ENCODE data around the gene TBXAS1. TPM values are rescaled to one million over a fixed set of nuclear protein-coding genes. Genes with fewer than 3 reads are reported as not detected.
A peak's percentile ranks its signal among the peaks of the same experiment; 100 is the strongest.

TBXAS1 gene
- total and polyA plus RNA-seq, 2 donors (not counting 3 experiments of a cell fraction or from before 2014, with no cell fraction given) = 2.1 to 4.3 TPM

DNA sequence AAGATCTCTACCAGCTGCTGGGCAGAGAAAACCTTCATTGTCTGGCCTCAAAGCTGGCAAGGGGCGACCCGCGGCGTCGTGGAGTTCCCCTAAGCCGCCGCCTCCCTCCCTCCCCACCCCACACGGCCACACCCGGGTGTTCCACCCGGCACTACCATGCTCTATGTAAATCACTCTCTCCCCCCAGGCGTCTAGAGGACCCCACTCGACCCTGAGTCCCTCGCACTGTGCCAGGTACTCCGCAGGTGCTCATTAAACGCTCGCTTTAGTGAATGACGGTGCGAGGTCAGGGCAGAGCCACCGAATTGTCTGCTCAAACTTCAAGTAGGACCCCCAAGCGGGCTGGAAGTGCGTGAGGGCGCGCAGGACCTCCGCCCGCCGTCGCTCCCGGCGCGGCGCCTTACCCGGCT lies 233.1 kb downstream of the TBXAS1 start:
- Histone ChIP-seq H3K9me1 (replicated peaks; ENCODE audit: control insufficient read depth, extremely low read depth, insufficient read depth, low read length) (no peaks in the 10 kb centered on the region), H3K36me3 (ENCODE audit: control insufficient read depth in 2 of 2, extremely low read depth in 1 of 2, insufficient read depth in 2 of 2, low read length in 2 of 2) (peaks cover 0 to 4% of the 10 kb centered on the region in 2 experiments), H4K20me1 (replicated peaks; ENCODE audit: control insufficient read depth, extremely low read depth, insufficient read depth, low read length) (no peaks in the 10 kb centered on the region), H3K4me2 (ENCODE audit: insufficient read depth, low read length) (peak overlapping the region; percentile 48), H3K79me2 (ENCODE audit: control insufficient read depth, insufficient read depth, low read length) (peaks cover 36% of the 10 kb centered on the region), H3K4me3 (replicated peaks in 1 of 3; ENCODE audit: insufficient read depth in 1 of 3, low read depth in 1 of 3, low read length in 3 of 3) (peak overlapping the region; percentile 53 to 77 (median 71)), H3K27me3 (ENCODE audit: control insufficient read depth in 2 of 2, insufficient read depth in 2 of 2, low read length in 2 of 2) (no peaks in the 10 kb centered on the region), H3K9me3 (replicated peaks; ENCODE audit: control insufficient read depth, insufficient read depth, low read length) (peaks cover 4% of the 10 kb centered on the region), H3K27ac (ENCODE audit: insufficient read depth, low read depth, low read length) (peak overlapping the region; percentile 84), H2AFZ (ENCODE audit: low read depth, low read length) (peak overlapping the region; percentile 95), H3K4me1 (ENCODE audit: control insufficient read depth, extremely low read depth, insufficient read depth, low read length) (peaks cover 36% of the 10 kb centered on the region), H3K9ac (replicated peaks; ENCODE audit: extremely low read depth, insufficient read depth, low read length) (peak overlapping the region; percentile 82)
- intact Hi-C loops (cut with micrococcal nuclease) (loop anchor here (10.0 kb wide), 1 partner anchor 263 kb away; no protein-coding TSS in a partner anchor), dilution Hi-C loops (cut with MboI; ENCODE audit: extremely low pct_ligation_motif_present, low sequenced_read_pairs) (no loop called here)
- ChIA-PET CTCF (interaction anchor here (10.0 kb wide), 1 partner anchor 22 kb away, joined by 66 read pairs; no protein-coding TSS in a partner anchor), POLR2A (interaction anchor here (0.7 kb wide), 1 partner anchor 861 kb away, joined by 3 read pairs; no protein-coding TSS in a partner anchor)
- peak; percentile 46 for DNase-seq (ENCODE audit: low read depth, low spot score)
- BruUV-seq (replicated peaks) = no TSS peak
- FAIRE-seq = no peak
- TF ChIP-seq, protein P1, sequence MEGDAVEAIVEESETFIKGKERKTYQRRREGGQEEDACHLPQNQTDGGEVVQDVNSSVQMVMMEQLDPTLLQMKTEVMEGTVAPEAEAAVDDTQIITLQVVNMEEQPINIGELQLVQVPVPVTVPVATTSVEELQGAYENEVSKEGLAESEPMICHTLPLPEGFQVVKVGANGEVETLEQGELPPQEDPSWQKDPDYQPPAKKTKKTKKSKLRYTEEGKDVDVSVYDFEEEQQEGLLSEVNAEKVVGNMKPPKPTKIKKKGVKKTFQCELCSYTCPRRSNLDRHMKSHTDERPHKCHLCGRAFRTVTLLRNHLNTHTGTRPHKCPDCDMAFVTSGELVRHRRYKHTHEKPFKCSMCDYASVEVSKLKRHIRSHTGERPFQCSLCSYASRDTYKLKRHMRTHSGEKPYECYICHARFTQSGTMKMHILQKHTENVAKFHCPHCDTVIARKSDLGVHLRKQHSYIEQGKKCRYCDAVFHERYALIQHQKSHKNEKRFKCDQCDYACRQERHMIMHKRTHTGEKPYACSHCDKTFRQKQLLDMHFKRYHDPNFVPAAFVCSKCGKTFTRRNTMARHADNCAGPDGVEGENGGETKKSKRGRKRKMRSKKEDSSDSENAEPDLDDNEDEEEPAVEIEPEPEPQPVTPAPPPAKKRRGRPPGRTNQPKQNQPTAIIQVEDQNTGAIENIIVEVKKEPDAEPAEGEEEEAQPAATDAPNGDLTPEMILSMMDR (IDR thresholded peaks at IDR 0.05; ENCODE audit: extremely low read depth in 1 of 2, insufficient read depth in 1 of 2, low read depth in 1 of 2, low read length in 2 of 2) = no peak
- TF ChIP-seq POLR2AphosphoS5 (IDR thresholded peaks at IDR 0.05; ENCODE audit: insufficient read depth, low read depth, low read length) (no peak), JUN (IDR thresholded peaks at IDR 0.05; ENCODE audit: borderline replicate concordance, insufficient read depth, insufficient read length, low read depth) (no peak), EZH2 (IDR thresholded peaks at IDR 0.05; ENCODE audit: borderline replicate concordance, low read depth, low read length, severe bottlenecking) (no peak), FOS (IDR thresholded peaks at IDR 0.05; ENCODE audit: borderline replicate concordance, insufficient read depth, low read length) (no peak), POLR2A (IDR thresholded peaks at IDR 0.05; ENCODE audit: low read depth, low read length) (no peak), MYC (IDR thresholded peaks at IDR 0.05; ENCODE audit: low read depth, low read length) (no peak), GATA2 (IDR thresholded peaks at IDR 0.05; ENCODE audit: insufficient read depth, insufficient read length, low read depth, low read length) (no peak)
- TF ChIP-seq, protein P2, sequence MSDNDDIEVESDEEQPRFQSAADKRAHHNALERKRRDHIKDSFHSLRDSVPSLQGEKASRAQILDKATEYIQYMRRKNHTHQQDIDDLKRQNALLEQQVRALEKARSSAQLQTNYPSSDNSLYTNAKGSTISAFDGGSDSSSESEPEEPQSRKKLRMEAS (IDR thresholded peaks at IDR 0.05; ENCODE audit: insufficient read depth, insufficient read length) = no peak
